Heart left ventricle (tissue), 16 donors: ENCODE measurements around the gene TMTC2. TPM values are rescaled to one million over a fixed set of nuclear protein-coding genes. Genes with fewer than 3 reads are reported as not detected.

Experiments
- ATAC-seq, 4 donors: fragments of 200-7000 bp; cut with Tn5 transposase; one replicate each; pipeline ENCODE4 v1.9.1; 2020 to 2022; ENCODE audit warnings: moderate library complexity in 4 of 4, mild to moderate bottlenecking in 3 of 4, moderate number of reproducible peaks in 1 of 4
- DNase-seq, 5 donors: peaks; one replicate each; pipeline ENCODE4 v3.0.0-alpha.2; 2020
- H3K27ac ChIP-seq, 12 donors: fragments of 200-600 bp; sonication (generic) in 4 of 12; one replicate each; pipeline versions ENCODE4 v1.5.0 to v1.8.0; 2016 to 2022; ENCODE audit warnings: mild to moderate bottlenecking in 2 of 12
- H3K27me3 ChIP-seq, 9 donors: fragments of 200-600 bp; sonication (generic) in 2 of 9; one replicate each; pipeline versions ENCODE4 v1.5.1 to v1.8.0; 2016 to 2022; ENCODE audit warnings: mild to moderate bottlenecking in 3 of 9
- H3K36me3 ChIP-seq, 9 donors: fragments of 200-600 bp; sonication (generic) in 2 of 9; one replicate each; pipeline versions ENCODE4 v1.5.0 to v1.8.0; 2018 to 2022; ENCODE audit warnings: mild to moderate bottlenecking in 2 of 9
- H3K4me1 ChIP-seq, 12 donors: fragments of 200-600 bp; sonication (generic) in 4 of 12; one replicate each; pipeline versions ENCODE4 v1.5.0 to v1.8.0; 2016 to 2022; ENCODE audit warnings: mild to moderate bottlenecking in 3 of 12
- H3K4me3 ChIP-seq, 12 donors: fragments of 200-600 bp; sonication (generic) in 4 of 12; one replicate each; pipeline versions ENCODE4 v1.5.0 to v1.8.0; 2017 to 2022; ENCODE audit warnings: mild to moderate bottlenecking in 9 of 12, moderate library complexity in 4 of 12
- H3K9me3 ChIP-seq, 12 donors: fragments of 200-600 bp; sonication (generic) in 4 of 12; one replicate each; pipeline versions ENCODE4 v1.5.0 to v1.8.0; 2016 to 2022; ENCODE audit warnings: mild to moderate bottlenecking in 1 of 12
- POLR2A ChIP-seq, 2 donors: fragments of 450-650 bp; IDR thresholded peaks; one replicate each; pipeline ENCODE4 v1.6.1; 2017; ENCODE audit warnings: antibody characterized with exemption in 2 of 2, mild to moderate bottlenecking in 2 of 2, moderate library complexity in 2 of 2
- WGBS, 4 donors: extraction: QIAGEN DNeasy Blood & Tissue Kit in 2 of 4; methylation state at CpG; one replicate each; pipeline versions ENCODE4 v1.1.5 to v1.1.7; 2013 to 2018; 5-methylcytosine and 5-hydroxymethylcytosine counted together
- intact Hi-C, 10 donors: fragments of 100-400 bp; cut with DNase I; formaldehyde crosslinking; loops; one replicate each; pipeline versions ENCODE4 v1.11.1 to v1.14.2; 2022
- polyA plus RNA-seq, 2 donors: library from polyadenylated mRNA; stranded (reverse); fragments of 200-250 nt; gene quantifications; one replicate each; pipeline ENCODE4 v1.2.3, GENCODE V29; 2013
- total RNA-seq, 9 donors: library from RNA; depleted of rRNA in 2 of 9; stranded (reverse); fragments of >200 nt in 2 of 9; fragmentation: NEBNext Ultra II Directional in 3 of 9; extraction: Animal tissue kit (Norgen Biotek cat#: 25700) in 3 of 9; gene quantifications; one replicate each; pipeline versions ENCODE4 v1.1.0 to v1.2.4, GENCODE V29; 2016 to 2023
- TF ChIP-seq, protein P1 (sequence below), 12 donors: fragments of 200-600 bp; sonication (generic) in 4 of 12; IDR thresholded peaks; one replicate each; pipeline versions ENCODE4 v1.5.0 to v1.8.0; 2018 to 2022; ENCODE audit warnings: antibody characterized with exemption in 12 of 12, mild to moderate bottlenecking in 5 of 12
- donor health status: ischemic (EF 13 %, LVEDD 7.1; RV severe dilation, severe dysfunction).
- donor health status: healthy with polysubstance abuse.
- donor health status: DM: no; HTN: yes; CAD: no.
- donor health status: DM: no; HTN: no; CAD: no.
- donor health status: ischemic (EF 25% LVEDD 6.9; RV normal size, moderate dysfunction).
- donor health status: ischemic (EF 25% LVEDD 5.7; RV mildly dilated, moderate dysfunction).
- donor health status: healthy.
- donor health status: DM: yes; HTN: yes; CAD: no.
- donor health status: ischemic (EF 35%, LVEDD 5.7; RV mildly dilated, moderate dysfunction).
- donor health status: nonischemic (EF 11% LVEDD 7.7; RV severe dilation, severe dysfunction).
- donor health status: DM: yes; HTN: yes; CAD: no.
- donor health status: PGD.
- donor health status: ischemic (EF 29% LVEDD 5.4; RV normal size, mild dysfunction).
- donor health status: nonischemic (EF 23%, LVEDD 6.1; RV moderate dilation, normal function).

TMTC2 gene
- total and polyA plus RNA-seq, 11 donors, result 1.1 to 5.7 (median 3.3) TPM

DNA sequence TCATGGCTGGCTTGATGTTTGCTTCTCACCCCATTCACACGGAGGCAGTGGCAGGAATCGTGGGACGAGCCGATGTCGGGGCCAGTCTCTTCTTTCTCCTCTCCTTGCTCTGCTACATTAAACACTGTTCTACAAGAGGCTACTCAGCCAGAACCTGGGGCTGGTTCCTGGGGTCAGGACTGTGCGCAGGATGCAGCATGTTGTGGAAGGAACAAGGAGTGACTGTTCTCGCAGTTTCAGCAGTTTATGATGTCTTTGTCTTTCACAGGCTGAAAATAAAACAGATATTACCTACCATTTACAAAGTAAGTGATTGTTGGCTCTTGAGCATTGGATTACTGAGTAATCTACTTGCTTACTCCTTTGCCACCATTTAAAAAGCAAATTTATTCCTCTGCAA is 170.6 kb downstream of the TMTC2 start:
- ATAC-seq (no peak), DNase-seq (peak in 1 of 5 donors; percentile 14)
- H3K9me3 ChIP-seq, result no peaks in the 10 kb centered on the region
- 79 to 93% (median 89%) methylated on average over 7 of the region's 7 CpGs for WGBS, 4 donors
- intact Hi-C loops, result no loop called here
- H3K4me1 ChIP-seq, result peaks cover 0 to 25% (median 0%) of the 10 kb centered on the region in 12 donors
- H3K4me3 ChIP-seq, result no peak overlapping the region
- no peaks in the 10 kb centered on the region for H3K36me3 ChIP-seq
- no peaks in the 10 kb centered on the region for H3K27me3 ChIP-seq
- peak overlapping the region in 1 of 12 donors; percentile 28 for H3K27ac ChIP-seq
- no peak for TF ChIP-seq POLR2A (IDR thresholded peaks at IDR 0.05)
- TF ChIP-seq, protein P1, sequence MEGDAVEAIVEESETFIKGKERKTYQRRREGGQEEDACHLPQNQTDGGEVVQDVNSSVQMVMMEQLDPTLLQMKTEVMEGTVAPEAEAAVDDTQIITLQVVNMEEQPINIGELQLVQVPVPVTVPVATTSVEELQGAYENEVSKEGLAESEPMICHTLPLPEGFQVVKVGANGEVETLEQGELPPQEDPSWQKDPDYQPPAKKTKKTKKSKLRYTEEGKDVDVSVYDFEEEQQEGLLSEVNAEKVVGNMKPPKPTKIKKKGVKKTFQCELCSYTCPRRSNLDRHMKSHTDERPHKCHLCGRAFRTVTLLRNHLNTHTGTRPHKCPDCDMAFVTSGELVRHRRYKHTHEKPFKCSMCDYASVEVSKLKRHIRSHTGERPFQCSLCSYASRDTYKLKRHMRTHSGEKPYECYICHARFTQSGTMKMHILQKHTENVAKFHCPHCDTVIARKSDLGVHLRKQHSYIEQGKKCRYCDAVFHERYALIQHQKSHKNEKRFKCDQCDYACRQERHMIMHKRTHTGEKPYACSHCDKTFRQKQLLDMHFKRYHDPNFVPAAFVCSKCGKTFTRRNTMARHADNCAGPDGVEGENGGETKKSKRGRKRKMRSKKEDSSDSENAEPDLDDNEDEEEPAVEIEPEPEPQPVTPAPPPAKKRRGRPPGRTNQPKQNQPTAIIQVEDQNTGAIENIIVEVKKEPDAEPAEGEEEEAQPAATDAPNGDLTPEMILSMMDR (IDR thresholded peaks at IDR 0.05), result no peak

DNA sequence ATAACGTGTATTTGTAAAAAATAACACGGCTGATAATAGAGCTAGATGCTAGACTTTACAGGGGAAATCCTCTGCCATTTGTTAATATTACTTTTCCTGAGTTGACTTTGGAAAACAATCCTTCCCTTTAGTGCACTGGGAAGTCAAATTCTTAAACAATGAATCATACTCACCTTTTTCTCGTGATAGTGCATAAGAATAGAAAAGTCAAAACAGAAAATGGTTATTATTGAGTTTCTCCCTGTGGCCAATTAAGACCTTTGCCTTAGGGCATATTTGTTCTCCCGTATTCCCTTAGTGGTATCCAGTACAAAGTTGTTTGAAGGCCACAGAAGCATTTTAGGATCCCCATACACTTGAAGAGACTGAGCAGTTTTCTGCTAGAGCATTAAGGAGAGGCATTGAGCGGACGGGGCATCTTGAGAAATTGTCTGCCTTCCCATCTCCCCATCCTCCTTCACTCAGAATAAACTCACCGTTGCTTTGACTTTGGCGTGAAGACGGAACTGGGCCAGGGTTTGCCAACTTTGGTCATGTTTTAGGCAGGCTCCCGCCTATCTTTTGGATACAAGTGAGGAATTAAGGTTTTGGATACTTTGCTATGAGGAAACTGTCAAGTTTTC is 171.3 kb downstream of the TMTC2 start:
- no peaks in the 10 kb centered on the region for H3K27me3 ChIP-seq
- H3K36me3 ChIP-seq, result no peaks in the 10 kb centered on the region
- no peak for TF ChIP-seq POLR2A (IDR thresholded peaks at IDR 0.05)
- TF ChIP-seq, protein P1 (IDR thresholded peaks at IDR 0.05), result no peak
- no peaks in the 10 kb centered on the region for H3K9me3 ChIP-seq
- intact Hi-C loops, result no loop called here
- no peak for DNase-seq
- H3K4me3 ChIP-seq, result no peak overlapping the region
- no peak for ATAC-seq
- peaks cover 0 to 25% (median 0%) of the 10 kb centered on the region in 12 donors for H3K4me1 ChIP-seq
- H3K27ac ChIP-seq, result peak overlapping the region in 1 of 12 donors; percentile 1
- 82 to 85% (median 84%) methylated on average over 10 of the region's 10 CpGs for WGBS, 4 donors

DNA sequence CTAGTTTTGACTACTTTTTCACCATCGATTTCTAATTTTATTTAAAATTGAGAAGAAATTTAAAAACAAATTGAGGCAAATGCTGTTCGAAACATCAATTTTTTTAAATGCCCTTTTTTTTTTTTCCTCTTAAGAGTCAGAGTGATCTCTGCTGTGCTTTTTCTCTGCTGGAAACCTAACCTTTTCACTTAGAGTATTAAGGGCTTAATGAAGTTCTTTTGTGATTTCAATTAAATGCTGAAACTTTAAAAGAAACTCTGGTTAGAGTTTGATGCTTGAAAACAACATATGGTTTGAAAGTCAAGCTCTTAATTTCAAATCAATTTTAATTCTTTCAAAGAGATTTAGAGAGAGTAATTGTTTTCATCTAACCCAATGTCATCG is 171.8 kb downstream of the TMTC2 start:
- Histone ChIP-seq H3K36me3 (no peaks in the 10 kb centered on the region), H3K4me1 (peaks cover 0 to 25% (median 0%) of the 10 kb centered on the region in 12 donors), H3K27ac (no peak overlapping the region), H3K4me3 (no peak overlapping the region), H3K27me3 (no peaks in the 10 kb centered on the region), H3K9me3 (no peaks in the 10 kb centered on the region)
- intact Hi-C loops, result no loop called here
- ATAC-seq (no peak), DNase-seq (no peak)
- no peak for TF ChIP-seq POLR2A (IDR thresholded peaks at IDR 0.05)
- TF ChIP-seq, protein P1 (IDR thresholded peaks at IDR 0.05), result no peak
- WGBS, 4 donors, result 90 to 97% (median 94%) methylated on average over 3 of the region's 3 CpGs

DNA sequence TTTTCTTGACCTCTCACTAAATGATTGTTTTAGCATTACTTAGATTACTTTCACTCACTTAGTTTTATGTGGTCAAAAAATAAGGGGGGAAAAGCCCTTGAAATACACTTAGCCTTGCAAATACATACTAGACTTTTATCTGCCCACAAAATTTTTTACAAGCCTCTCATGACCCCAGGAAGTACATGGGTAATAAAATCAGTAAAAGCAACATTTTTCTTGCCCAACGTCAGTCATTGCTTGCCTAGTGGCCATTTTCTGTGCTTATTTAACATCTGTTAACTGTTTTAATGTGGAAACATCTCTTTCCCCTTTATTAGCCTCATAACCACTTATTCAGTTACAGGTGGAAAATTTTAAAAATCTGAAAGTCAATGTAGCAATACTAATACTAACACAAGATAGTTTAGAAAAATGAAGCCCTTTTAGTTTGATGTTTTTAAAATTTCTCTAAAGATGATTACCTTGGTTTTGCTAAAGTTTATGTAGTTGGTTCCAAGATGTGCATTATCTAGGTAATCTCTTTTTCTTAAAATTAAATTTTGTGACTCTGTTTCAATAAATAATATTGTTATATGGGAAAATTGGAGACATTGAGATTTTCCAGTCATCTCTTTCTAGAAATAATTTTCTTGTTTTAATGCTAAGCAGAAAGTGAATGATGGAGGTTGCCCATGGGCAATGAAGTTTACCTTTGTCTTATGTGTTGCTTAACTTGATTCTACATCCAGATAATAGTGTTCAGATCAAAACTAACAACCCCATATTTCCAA is 175.5 kb downstream of the TMTC2 start:
- H3K36me3 ChIP-seq, result no peaks in the 10 kb centered on the region
- H3K4me1 ChIP-seq, result peaks cover 0 to 12% (median 0%) of the 10 kb centered on the region in 12 donors
- no peaks in the 10 kb centered on the region for H3K9me3 ChIP-seq
- no peak overlapping the region for H3K27ac ChIP-seq
- no peak overlapping the region for H3K4me3 ChIP-seq
- no peak for ATAC-seq
- no peaks in the 10 kb centered on the region for H3K27me3 ChIP-seq
- TF ChIP-seq POLR2A (IDR thresholded peaks at IDR 0.05), result no peak
- TF ChIP-seq, protein P1 (IDR thresholded peaks at IDR 0.05), result no peak
- WGBS, 4 donors, result 49 to 65% (median 52%) methylated on average over 1 of the region's 1 CpG
- no peak for DNase-seq
- intact Hi-C loops, result no loop called here
